Sigmoid colon (tissue), 7 donors: ENCODE measurements around the gene EIF3I. TPM values are rescaled to one million over a fixed set of nuclear protein-coding genes. Genes with fewer than 3 reads are reported as not detected.

Experiments
- DNase-seq: peaks from one replicate; pipeline ENCODE4 v3.0.0-alpha.2; 2019
- H3K27ac ChIP-seq, 4 donors: fragments of 200-600 bp; sonication (generic); one replicate each; pipeline ENCODE4 v1.5.1; 2016 to 2019; ENCODE audit warnings: mild to moderate bottlenecking in 1 of 4
- H3K27me3 ChIP-seq, 3 donors: fragments of 200-600 bp; sonication (generic); one replicate each; pipeline ENCODE4 v1.5.1; 2019; ENCODE audit warnings: mild to moderate bottlenecking in 1 of 3
- H3K36me3 ChIP-seq, 4 donors: fragments of 200-600 bp; sonication (generic); one replicate each; pipeline ENCODE4 v1.5.1; 2016 to 2019
- H3K4me1 ChIP-seq, 4 donors: fragments of 200-600 bp; sonication (generic); one replicate each; pipeline ENCODE4 v1.5.1; 2017 to 2019
- H3K4me3 ChIP-seq, 4 donors: fragments of 200-600 bp; sonication (generic); one replicate each; pipeline ENCODE4 v1.5.1; 2017 to 2019; ENCODE audit warnings: mild to moderate bottlenecking in 2 of 4, moderate library complexity in 1 of 4
- H3K9me3 ChIP-seq, 4 donors: fragments of 200-600 bp in 3 of 4; sonication (generic) in 3 of 4; one replicate each; pipeline versions ENCODE4 v1.5.1 to v1.6.1; 2013 to 2019
- CTCF ChIP-seq, 4 experiments: fragments of 450-650 bp in 3 of 4; fragments of 200-600 bp in 1 of 4; IDR thresholded peaks; one replicate each; pipeline ENCODE4 v1.5.1; 2016 to 2019; ENCODE audit warnings: antibody characterized with exemption in 4 of 4, mild to moderate bottlenecking in 3 of 4, moderate library complexity in 2 of 4
- EP300 ChIP-seq, 4 donors: sonication (generic); formaldehyde crosslinking; IDR thresholded peaks; one replicate each; pipeline ENCODE4 v1.6.1; 2017; ENCODE audit warnings: antibody characterized with exemption in 4 of 4
- POLR2A ChIP-seq, 2 donors: fragments of 450-650 bp; IDR thresholded peaks; one replicate each; pipeline ENCODE4 v1.6.1; 2016; ENCODE audit warnings: antibody characterized with exemption in 2 of 2, mild to moderate bottlenecking in 2 of 2, moderate library complexity in 2 of 2
- POLR2AphosphoS5 ChIP-seq, 4 donors: sonication (generic); formaldehyde crosslinking; IDR thresholded peaks; one replicate each; pipeline ENCODE4 v1.6.1; 2017; ENCODE audit warnings: antibody characterized with exemption in 4 of 4
- WGBS, 2 donors: extraction: QIAGEN DNeasy Blood & Tissue Kit; methylation state at CpG; one replicate each; pipeline ENCODE4 v1.1.7; 2013; 5-methylcytosine and 5-hydroxymethylcytosine counted together
- intact Hi-C: fragments of 100-400 bp; cut with DNase I; formaldehyde crosslinking; loops from one replicate; pipeline ENCODE4 v1.15.1; 2023
- polyA plus RNA-seq, 3 donors: library from polyadenylated mRNA; stranded (reverse); fragments of 200-250 nt; gene quantifications; one replicate each; pipeline ENCODE4 v1.2.3, GENCODE V29; 2013
- total RNA-seq, 4 donors: library from RNA; depleted of rRNA; stranded (reverse); fragments of >200 nt; gene quantifications; one replicate each; pipeline ENCODE4 v1.1.0, GENCODE V29; 2016
- donor health status: healthy with polysubstance abuse.
- donor health status: Bipolar disorder and iron deficiency.
- donor health status: healthy.

EIF3I gene
- total and polyA plus RNA-seq, 7 donors = 163 to 226 (median 173) TPM

- H3K36me3 ChIP-seq = peaks cover 0 to 56% (median 14%) of the 10 kb centered on the region in 4 donors
- TF ChIP-seq CTCF (IDR thresholded peaks at IDR 0.05) = no peak
- TF ChIP-seq POLR2AphosphoS5 (IDR thresholded peaks at IDR 0.05) = no peak
- TF ChIP-seq POLR2A (IDR thresholded peaks at IDR 0.05) = no peak
- TF ChIP-seq EP300 (IDR thresholded peaks at IDR 0.05) = no peak
- no peak overlapping the region for H3K27ac ChIP-seq
- no peaks in the 10 kb centered on the region for H3K27me3 ChIP-seq
- WGBS, 2 donors = 91 to 92% methylated on average over 7 of the region's 7 CpGs
- intact Hi-C loops = loop anchor here (5.0 kb wide), 1 partner anchor 193 kb away; no protein-coding TSS in a partner anchor
- H3K4me1 ChIP-seq = peaks cover 0 to 28% (median 23%) of the 10 kb centered on the region in 4 donors
- DNase-seq = no peak
- H3K9me3 ChIP-seq = no peaks in the 10 kb centered on the region
- H3K4me3 ChIP-seq = no peak overlapping the region
Observed at GRCh38 chr1:32219022-32219421, 3.2 kb upstream of the EIF3I start.

- H3K4me1 ChIP-seq = peaks cover 0 to 32% (median 26%) of the 10 kb centered on the region in 4 donors
- no peak for TF ChIP-seq EP300 (IDR thresholded peaks at IDR 0.05)
- intact Hi-C loops = loop anchor here (5.0 kb wide), 1 partner anchor 131 kb away; no protein-coding TSS in a partner anchor
- DNase-seq = no peak
- H3K27ac ChIP-seq = peak overlapping the region; percentile 88 to 91 (median 90)
- H3K36me3 ChIP-seq = peaks cover 1 to 57% (median 21%) of the 10 kb centered on the region in 4 donors
- WGBS, 2 donors = 85 to 89% methylated on average over 4 of the region's 4 CpGs
- H3K9me3 ChIP-seq = no peaks in the 10 kb centered on the region
- peak overlapping the region; percentile 70 to 87 (median 73) for H3K4me3 ChIP-seq
- H3K27me3 ChIP-seq = no peaks in the 10 kb centered on the region
Observed at GRCh38 chr1:32220746-32221580, 1.2 kb upstream of the EIF3I start.

GRCh38 chr1:32221581-32221979 is 627 bp upstream of the EIF3I start:
- no peak for TF ChIP-seq POLR2AphosphoS5 (IDR thresholded peaks at IDR 0.05)
- no peak for TF ChIP-seq POLR2A (IDR thresholded peaks at IDR 0.05)
- TF ChIP-seq EP300 (IDR thresholded peaks at IDR 0.05) = no peak
- TF ChIP-seq CTCF (IDR thresholded peaks at IDR 0.05) = no peak

GRCh38 chr1:32223683-32224082 is 1.5 kb downstream of the EIF3I start:
- H3K4me1 ChIP-seq = peaks cover 0 to 32% (median 26%) of the 10 kb centered on the region in 4 donors
- H3K9me3 ChIP-seq = no peaks in the 10 kb centered on the region
- no peaks in the 10 kb centered on the region for H3K27me3 ChIP-seq
- 86 to 90% methylated on average over 3 of the region's 3 CpGs for WGBS, 2 donors
- intact Hi-C loops = loop anchor here (5.0 kb wide), 1 partner anchor 129 kb away; no protein-coding TSS in a partner anchor
- TF ChIP-seq CTCF (IDR thresholded peaks at IDR 0.05) (no peak), EP300 (IDR thresholded peaks at IDR 0.05) (no peak), POLR2AphosphoS5 (IDR thresholded peaks at IDR 0.05) (no peak)
- peak overlapping the region in 1 of 4 donors; percentile 70 for H3K4me3 ChIP-seq
- peaks cover 22 to 58% (median 27%) of the 10 kb centered on the region in 4 donors for H3K36me3 ChIP-seq
- peak overlapping the region in 3 of 4 donors; percentile 31 to 90 (median 88) for H3K27ac ChIP-seq
- DNase-seq = no peak

More at GRCh38 chr1:32221581-32221979, 627 bp upstream of the EIF3I start:
- H3K4me1 ChIP-seq = peaks cover 0 to 32% (median 26%) of the 10 kb centered on the region in 4 donors
- H3K9me3 ChIP-seq = no peaks in the 10 kb centered on the region
- H3K4me3 ChIP-seq = peak overlapping the region; percentile 70 to 87 (median 73)
- no peak for DNase-seq
- peaks cover 8 to 57% (median 22%) of the 10 kb centered on the region in 4 donors for H3K36me3 ChIP-seq
- WGBS, 2 donors = 7 to 18% methylated on average over 13 of the region's 13 CpGs
- intact Hi-C loops = loop anchor here (5.0 kb wide), 1 partner anchor 131 kb away; no protein-coding TSS in a partner anchor
- H3K27me3 ChIP-seq = no peaks in the 10 kb centered on the region
- H3K27ac ChIP-seq = peak overlapping the region; percentile 88 to 91 (median 90)

GRCh38 chr1:32224285-32224684 is 2.1 kb downstream of the EIF3I start:
- Histone ChIP-seq H3K36me3 (peaks cover 28 to 61% (median 32%) of the 10 kb centered on the region in 4 donors), H3K4me3 (no peak overlapping the region), H3K27me3 (no peaks in the 10 kb centered on the region), H3K9me3 (no peaks in the 10 kb centered on the region), H3K4me1 (peaks cover 0 to 32% (median 26%) of the 10 kb centered on the region in 4 donors), H3K27ac (peak overlapping the region in 1 of 4 donors; percentile 90)
- DNase-seq = no peak
- intact Hi-C loops = loop anchor here (5.0 kb wide), 1 partner anchor 128 kb away; no protein-coding TSS in a partner anchor
- 90 to 96% methylated on average over 4 of the region's 4 CpGs for WGBS, 2 donors
- TF ChIP-seq EP300 (IDR thresholded peaks at IDR 0.05) = no peak
- TF ChIP-seq POLR2AphosphoS5 (IDR thresholded peaks at IDR 0.05) = no peak
- TF ChIP-seq POLR2A (IDR thresholded peaks at IDR 0.05) = no peak
- no peak for TF ChIP-seq CTCF (IDR thresholded peaks at IDR 0.05)
